Spleen (tissue), 11 donors: ENCODE results near the gene GOLT1B. TPM values are rescaled to one million over a fixed set of nuclear protein-coding genes. Genes with fewer than 3 reads are reported as not detected.

Source experiments
- DNase-seq: peaks from one replicate; pipeline ENCODE4 v3.0.0-alpha.2; 2020
- H3K27ac ChIP-seq, 8 donors: fragments of 200-600 bp; sonication (generic) in 7 of 8; 1 replicate in 4 of 8; 2 replicates in 4 of 8; pipeline versions ENCODE4 v1.5.0 to v1.8.0; 2016 to 2021; ENCODE audit warnings: inconsistent platforms in 4 of 8, mild to moderate bottlenecking in 4 of 8, moderate library complexity in 1 of 8
- H3K27me3 ChIP-seq, 7 donors: fragments of 200-600 bp; sonication (generic) in 6 of 7; replicated peaks in 1 of 7; 1 replicate in 4 of 7; 2 replicates in 3 of 7; pipeline versions ENCODE4 v1.5.0 to v1.8.0; 2016 to 2021; ENCODE audit warnings: inconsistent platforms in 3 of 7, mild to moderate bottlenecking in 1 of 7
- H3K36me3 ChIP-seq, 6 donors: fragments of 200-600 bp; sonication (generic) in 5 of 6; 1 replicate in 4 of 6; 2 replicates in 2 of 6; pipeline versions ENCODE4 v1.5.0 to v1.8.0; 2016 to 2021; ENCODE audit warnings: inconsistent platforms in 2 of 6
- H3K4me1 ChIP-seq, 6 donors: fragments of 200-600 bp; sonication (generic) in 5 of 6; 1 replicate in 3 of 6; 2 replicates in 3 of 6; pipeline versions ENCODE4 v1.5.0 to v1.8.0; 2016 to 2021; ENCODE audit warnings: inconsistent platforms in 3 of 6
- H3K4me3 ChIP-seq, 8 donors: fragments of 200-600 bp; sonication (generic) in 7 of 8; 1 replicate in 4 of 8; 2 replicates in 4 of 8; pipeline versions ENCODE4 v1.5.0 to v1.8.0; 2016 to 2021; ENCODE audit warnings: inconsistent platforms in 4 of 8, mild to moderate bottlenecking in 4 of 8, moderate library complexity in 2 of 8
- H3K9me3 ChIP-seq, 8 donors: fragments of 200-600 bp; sonication (generic) in 7 of 8; 1 replicate in 4 of 8; 2 replicates in 4 of 8; pipeline versions ENCODE4 v1.5.0 to v1.8.0; 2016 to 2021; ENCODE audit warnings: inconsistent platforms in 4 of 8
- POLR2A ChIP-seq, 3 donors: fragments of 450-650 bp; IDR thresholded peaks; one replicate each; pipeline ENCODE4 v1.5.1; 2017; ENCODE audit warnings: antibody characterized with exemption in 3 of 3, mild to moderate bottlenecking in 1 of 3
- POLR2AphosphoS5 ChIP-seq, 3 donors: sonication (generic); formaldehyde crosslinking; IDR thresholded peaks; one replicate each; pipeline ENCODE4 v1.5.1; 2017; ENCODE audit warnings: antibody characterized with exemption in 3 of 3
- WGBS, 5 donors: extraction: QIAGEN DNeasy Blood & Tissue Kit in 3 of 5; methylation state at CpG; one replicate each; pipeline versions ENCODE4 v1.1.5 to v1.1.7; 2013 to 2018; 5-methylcytosine and 5-hydroxymethylcytosine counted together
- intact Hi-C: fragments of 100-400 bp; cut with DNase I; formaldehyde crosslinking; loops from one replicate; pipeline ENCODE4 v1.15.0; 2023; ENCODE audit warnings: low total_unique reads
- polyA plus RNA-seq, 3 donors: library from polyadenylated mRNA; stranded (reverse); fragments of 200-250 nt; gene quantifications; one replicate each; pipeline ENCODE4 v1.2.1, GENCODE V29; 2013
- total RNA-seq, 7 donors: library from RNA; depleted of rRNA in 3 of 7; stranded (reverse); fragments of >200 nt in 3 of 7; fragmentation: NEBNext Ultra II Directional in 4 of 7; extraction: Animal tissue kit (Norgen Biotek cat#: 25700) in 4 of 7; gene quantifications; one replicate each; pipeline versions ENCODE4 v1.1.0 to v1.2.1, GENCODE V29; 2016 to 2021
- TF ChIP-seq, protein P1 (sequence below), 11 experiments: fragments of 200-600 bp in 7 of 11; fragments of 450-650 bp in 4 of 11; sonication (generic) in 4 of 11; IDR thresholded peaks in 8 of 11; conservative IDR thresholded peaks in 3 of 11; 1 replicate in 7 of 11; 2 replicates in 4 of 11; pipeline versions ENCODE4 v1.4.0 to v1.8.0; 2016 to 2021; ENCODE audit warnings: antibody characterized with exemption in 11 of 11, inconsistent platforms in 4 of 11, mild to moderate bottlenecking in 1 of 11
- donor health status: healthy with polysubstance abuse.
- donor health status: DM: no; HTN: no; CAD: no; lungs with moderate emphysema.
- donor health status: DM: no; HTN: no; CAD: no.
- donor health status: Bipolar disorder and iron deficiency.
- donor health status: healthy.
- donor health status: DM: no; HTN: no; CAD: no.
- donor health status: DM: yes; HTN: yes; CAD: no.

The GOLT1B gene
- total and polyA plus RNA-seq, 10 donors, result 14.1 to 39.6 (median 25.2) TPM

DNA sequence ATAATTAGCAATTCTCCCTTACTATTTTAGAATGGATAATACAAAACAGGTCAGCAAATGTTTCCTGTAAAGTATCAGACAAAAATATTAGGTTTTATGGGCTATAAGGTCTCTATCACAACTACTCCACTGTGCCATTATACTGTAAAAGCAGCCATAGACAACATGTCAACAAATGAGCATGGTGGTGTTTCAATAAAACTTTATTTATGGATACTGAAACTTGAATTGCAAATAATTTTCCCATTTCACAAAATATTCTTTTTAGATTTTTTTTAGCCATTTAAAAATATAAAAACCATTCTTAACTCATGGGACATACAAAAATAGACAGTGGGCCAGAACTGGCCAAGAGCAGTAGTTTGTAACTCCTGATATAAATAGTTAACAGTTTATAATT is 15.6 kb upstream of the GOLT1B start:
- no peak for DNase-seq
- Histone ChIP-seq H3K4me1 (no peaks in the 10 kb centered on the region), H3K27ac (no peak overlapping the region), H3K9me3 (no peaks in the 10 kb centered on the region), H3K36me3 (peaks cover 7 to 99% (median 55%) of the 10 kb centered on the region in 6 donors), H3K27me3 (no peaks in the 10 kb centered on the region), H3K4me3 (no peak overlapping the region)
- TF ChIP-seq POLR2AphosphoS5 (IDR thresholded peaks at IDR 0.05) (no peak), POLR2A (IDR thresholded peaks at IDR 0.05) (no peak)
- TF ChIP-seq, protein P1, sequence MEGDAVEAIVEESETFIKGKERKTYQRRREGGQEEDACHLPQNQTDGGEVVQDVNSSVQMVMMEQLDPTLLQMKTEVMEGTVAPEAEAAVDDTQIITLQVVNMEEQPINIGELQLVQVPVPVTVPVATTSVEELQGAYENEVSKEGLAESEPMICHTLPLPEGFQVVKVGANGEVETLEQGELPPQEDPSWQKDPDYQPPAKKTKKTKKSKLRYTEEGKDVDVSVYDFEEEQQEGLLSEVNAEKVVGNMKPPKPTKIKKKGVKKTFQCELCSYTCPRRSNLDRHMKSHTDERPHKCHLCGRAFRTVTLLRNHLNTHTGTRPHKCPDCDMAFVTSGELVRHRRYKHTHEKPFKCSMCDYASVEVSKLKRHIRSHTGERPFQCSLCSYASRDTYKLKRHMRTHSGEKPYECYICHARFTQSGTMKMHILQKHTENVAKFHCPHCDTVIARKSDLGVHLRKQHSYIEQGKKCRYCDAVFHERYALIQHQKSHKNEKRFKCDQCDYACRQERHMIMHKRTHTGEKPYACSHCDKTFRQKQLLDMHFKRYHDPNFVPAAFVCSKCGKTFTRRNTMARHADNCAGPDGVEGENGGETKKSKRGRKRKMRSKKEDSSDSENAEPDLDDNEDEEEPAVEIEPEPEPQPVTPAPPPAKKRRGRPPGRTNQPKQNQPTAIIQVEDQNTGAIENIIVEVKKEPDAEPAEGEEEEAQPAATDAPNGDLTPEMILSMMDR (IDR thresholded peaks at IDR 0.05 in 8 of 11, conservative IDR thresholded peaks at IDR 0.05 in 3 of 11), result no peak
- intact Hi-C loops, result no loop called here

DNA sequence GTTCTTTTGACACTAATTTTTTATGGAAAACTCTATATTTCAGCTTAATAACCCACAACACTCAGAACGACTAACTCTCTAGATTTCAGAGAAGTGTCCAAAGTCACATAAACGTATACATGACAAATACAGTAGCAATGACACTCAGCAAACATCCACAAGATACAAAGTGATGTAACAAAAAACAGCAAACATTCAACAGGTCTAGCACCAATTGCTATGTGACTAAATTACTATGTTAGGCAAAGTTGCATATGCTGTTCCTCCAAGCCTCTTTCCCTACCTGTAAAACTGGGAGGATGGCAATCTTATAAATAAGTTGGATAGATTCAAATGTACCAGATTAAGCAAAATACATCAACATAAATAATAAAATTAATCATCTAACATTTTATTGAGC is 1.8 kb upstream of the GOLT1B start:
- intact Hi-C loops, result loop anchor here (10.0 kb wide), 1 partner anchor 65 kb away; the partner anchor contains the start of gene PYROXD1

DNA sequence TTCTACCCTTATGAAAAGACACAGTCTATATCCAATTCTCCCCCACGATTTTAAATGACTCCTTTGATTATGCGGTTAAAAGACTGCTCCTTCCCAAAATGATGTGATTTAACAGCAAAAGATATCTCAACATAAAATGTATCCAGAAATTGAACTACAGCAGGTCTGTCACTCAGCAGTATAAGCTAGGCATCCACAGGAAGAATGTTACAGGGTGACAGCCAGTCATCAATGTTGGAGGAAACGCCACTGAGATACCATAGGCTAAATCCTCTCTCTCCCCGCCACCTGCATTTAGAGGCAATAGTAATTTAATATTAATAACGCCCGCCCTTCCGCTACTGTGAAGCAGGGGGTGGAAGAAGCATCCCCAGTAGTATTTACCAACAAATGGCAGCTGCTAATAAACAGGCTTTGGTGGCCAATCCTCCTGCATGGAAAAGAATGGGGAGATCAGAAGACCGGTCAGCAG is 767 bp upstream of the GOLT1B start:
- WGBS, 5 donors, result 8 to 12% (median 9%) methylated on average over 8 of the region's 8 CpGs
- intact Hi-C loops, result no loop called here
- Histone ChIP-seq H3K27ac (peak overlapping the region; percentile 79 to 93 (median 90)), H3K4me3 (peak overlapping the region; percentile 82 to 100 (median 89)), H3K4me1 (peaks cover 39 to 75% (median 61%) of the 10 kb centered on the region in 6 donors), H3K36me3 (peaks cover 2 to 34% (median 29%) of the 10 kb centered on the region in 6 donors), H3K27me3 (no peaks in the 10 kb centered on the region), H3K9me3 (no peaks in the 10 kb centered on the region)
- no peak for TF ChIP-seq POLR2AphosphoS5 (IDR thresholded peaks at IDR 0.05)
- no peak for TF ChIP-seq POLR2A (IDR thresholded peaks at IDR 0.05)
- TF ChIP-seq, protein P1 (IDR thresholded peaks at IDR 0.05 in 8 of 11, conservative IDR thresholded peaks at IDR 0.05 in 3 of 11), result no peak
- no peak for DNase-seq

More for the DNA sequence above, 1.8 kb upstream of the GOLT1B start:
- Histone ChIP-seq H3K9me3 (no peaks in the 10 kb centered on the region), H3K27ac (no peak overlapping the region), H3K4me1 (peaks cover 34 to 64% (median 52%) of the 10 kb centered on the region in 6 donors), H3K27me3 (no peaks in the 10 kb centered on the region), H3K36me3 (peaks cover 2 to 45% (median 40%) of the 10 kb centered on the region in 6 donors), H3K4me3 (peak overlapping the region in 2 of 8 donors; percentile 88 to 90)
- TF ChIP-seq, protein P1 (IDR thresholded peaks at IDR 0.05 in 8 of 11, conservative IDR thresholded peaks at IDR 0.05 in 3 of 11), result no peak
- no peak for TF ChIP-seq POLR2A (IDR thresholded peaks at IDR 0.05)
- no peak for TF ChIP-seq POLR2AphosphoS5 (IDR thresholded peaks at IDR 0.05)
- DNase-seq, result no peak
- 69 to 82% (median 78%) methylated on average over 2 of the region's 2 CpGs for WGBS, 5 donors

DNA sequence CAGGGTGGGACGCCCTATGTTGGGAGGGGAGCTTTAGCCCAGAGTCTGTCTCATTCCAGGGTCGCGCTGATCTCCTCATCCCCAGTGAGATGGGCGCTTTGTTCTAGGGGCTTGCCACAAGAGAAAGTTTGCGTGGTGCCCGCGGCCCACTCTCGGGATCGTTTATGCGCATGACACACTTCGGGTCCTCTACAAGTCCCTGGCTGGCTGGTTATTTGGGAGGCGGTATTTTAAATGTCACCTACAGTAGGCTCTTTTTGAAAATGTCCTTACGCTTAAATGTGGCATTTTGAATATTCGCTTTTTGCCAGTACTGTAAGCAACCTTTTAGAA is 541 bp downstream of the GOLT1B start:
- 0 to 2% (median 1%) methylated on average over 12 to 14 of the region's 14 CpGs for WGBS, 5 donors
- Histone ChIP-seq H3K4me1 (peaks cover 39 to 87% (median 64%) of the 10 kb centered on the region in 6 donors), H3K27me3 (no peaks in the 10 kb centered on the region), H3K4me3 (peak overlapping the region; percentile 82 to 100 (median 89)), H3K9me3 (no peaks in the 10 kb centered on the region), H3K27ac (peak overlapping the region; percentile 85 to 93 (median 90)), H3K36me3 (peaks cover 2 to 21% (median 17%) of the 10 kb centered on the region in 6 donors)
- intact Hi-C loops, result no loop called here
- no peak for TF ChIP-seq POLR2AphosphoS5 (IDR thresholded peaks at IDR 0.05)
- TF ChIP-seq, protein P1 (IDR thresholded peaks at IDR 0.05 in 8 of 11, conservative IDR thresholded peaks at IDR 0.05 in 3 of 11), result no peak
- no peak for TF ChIP-seq POLR2A (IDR thresholded peaks at IDR 0.05)
- DNase-seq, result no peak
